Uterus (tissue), 2 donors: ENCODE measurements around the gene SORT1.

ENCODE experiments used
- POLR2A ChIP-seq, 2 donors: fragments of 450-650 bp; IDR thresholded peaks; one replicate each; pipeline ENCODE4 v1.6.1; 2016; ENCODE audit warnings: antibody characterized with exemption in 2 of 2, mild to moderate bottlenecking in 1 of 2, moderate library complexity in 1 of 2
- TF ChIP-seq, protein P1 (sequence below), 4 experiments: fragments of 200-600 bp in 2 of 4; fragments of 450-650 bp in 2 of 4; sonication (generic) in 2 of 4; IDR thresholded peaks; one replicate each; pipeline ENCODE4 v1.5.1; 2016 to 2019; ENCODE audit warnings: antibody characterized with exemption in 4 of 4, mild to moderate bottlenecking in 2 of 4, moderate library complexity in 1 of 4

DNA sequence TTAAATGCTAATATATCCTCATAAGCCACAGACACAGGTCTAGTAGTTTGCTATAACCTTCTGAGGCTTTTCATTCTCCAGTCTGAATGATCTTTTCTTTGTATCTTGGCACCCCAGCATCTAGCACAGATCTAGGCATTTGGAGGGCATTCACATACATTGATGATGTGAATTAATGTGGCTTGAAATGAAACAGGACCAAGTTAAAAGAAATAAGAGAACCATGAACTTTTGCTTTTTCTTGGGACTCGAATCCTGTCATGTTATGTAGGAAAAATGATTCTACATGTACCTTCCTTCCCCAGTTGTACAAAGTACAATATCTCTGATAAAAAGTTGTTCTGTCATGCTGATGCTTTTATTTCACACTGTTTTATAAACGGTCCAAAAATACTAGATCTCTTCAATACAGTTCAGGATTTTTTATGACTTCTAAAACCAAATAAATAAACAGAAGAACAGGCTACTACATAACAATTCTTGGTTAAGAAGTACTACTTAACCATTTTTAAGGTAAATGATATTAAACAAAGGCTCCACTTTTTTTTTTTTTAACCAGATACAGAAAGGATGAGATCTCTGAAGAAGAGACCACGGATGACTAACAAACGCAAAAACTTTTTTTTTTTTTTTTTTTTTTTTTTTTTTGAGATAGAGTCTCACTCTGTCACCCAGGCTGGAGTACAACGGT is 3.0 kb downstream of the SORT1 start:
- TF ChIP-seq, protein P1, sequence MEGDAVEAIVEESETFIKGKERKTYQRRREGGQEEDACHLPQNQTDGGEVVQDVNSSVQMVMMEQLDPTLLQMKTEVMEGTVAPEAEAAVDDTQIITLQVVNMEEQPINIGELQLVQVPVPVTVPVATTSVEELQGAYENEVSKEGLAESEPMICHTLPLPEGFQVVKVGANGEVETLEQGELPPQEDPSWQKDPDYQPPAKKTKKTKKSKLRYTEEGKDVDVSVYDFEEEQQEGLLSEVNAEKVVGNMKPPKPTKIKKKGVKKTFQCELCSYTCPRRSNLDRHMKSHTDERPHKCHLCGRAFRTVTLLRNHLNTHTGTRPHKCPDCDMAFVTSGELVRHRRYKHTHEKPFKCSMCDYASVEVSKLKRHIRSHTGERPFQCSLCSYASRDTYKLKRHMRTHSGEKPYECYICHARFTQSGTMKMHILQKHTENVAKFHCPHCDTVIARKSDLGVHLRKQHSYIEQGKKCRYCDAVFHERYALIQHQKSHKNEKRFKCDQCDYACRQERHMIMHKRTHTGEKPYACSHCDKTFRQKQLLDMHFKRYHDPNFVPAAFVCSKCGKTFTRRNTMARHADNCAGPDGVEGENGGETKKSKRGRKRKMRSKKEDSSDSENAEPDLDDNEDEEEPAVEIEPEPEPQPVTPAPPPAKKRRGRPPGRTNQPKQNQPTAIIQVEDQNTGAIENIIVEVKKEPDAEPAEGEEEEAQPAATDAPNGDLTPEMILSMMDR (IDR thresholded peaks at IDR 0.05): no peak
- no peak for TF ChIP-seq POLR2A (IDR thresholded peaks at IDR 0.05)
